Measurements from ENCODE around the gene RIF1.
"Not testable (repeated sequence)": the region's sequence is repeated elsewhere in the genome, so short reads cannot be mapped to it uniquely, and the experiment has no call there.

Gene RIF1

GRCh38 chr2:151408788-151409600 lies 708 bp upstream of the RIF1 start:
- in situ Hi-C loops (cut with MboI; ENCODE audit: low sequenced_read_pairs): no loop called here

- in situ Hi-C loops (cut with MboI; ENCODE audit: low sequenced_read_pairs): no loop called here
Measured at GRCh38 chr2:151410485-151410834, 758 bp downstream of the RIF1 start.

- in situ Hi-C loops (cut with MboI; ENCODE audit: low sequenced_read_pairs): no loop called here
Measured at GRCh38 chr2:151417650-151418049, 7.9 kb downstream of the RIF1 start.

- in situ Hi-C loops (cut with MboI; ENCODE audit: low sequenced_read_pairs): not testable (repeated sequence)
Measured at GRCh38 chr2:151421681-151422080, 12.0 kb downstream of the RIF1 start.

DNA sequence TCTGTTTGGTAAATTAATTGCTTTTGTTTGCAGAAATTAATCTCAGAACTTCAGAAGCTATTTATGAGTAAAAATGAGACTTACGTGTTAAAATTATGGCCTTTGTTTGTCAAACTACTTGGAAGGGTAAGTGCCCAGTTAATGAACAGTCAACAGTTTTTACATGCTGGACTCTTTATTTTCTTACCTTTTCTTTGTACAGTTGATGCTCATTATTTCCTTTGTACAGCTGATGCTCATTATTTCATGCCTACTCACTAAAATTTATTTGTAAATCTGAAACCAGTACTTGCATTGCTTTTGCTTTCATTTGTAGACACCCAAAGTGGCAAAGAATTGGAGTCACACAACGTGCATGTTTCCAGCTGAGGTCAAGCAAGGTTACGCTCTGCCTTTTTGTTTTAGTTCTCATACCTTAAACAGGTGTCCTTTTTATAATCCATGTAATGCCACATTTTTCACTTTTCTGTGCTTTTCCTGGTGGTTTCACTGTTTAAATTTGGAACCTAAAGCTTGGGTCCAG lies 13.3 kb downstream of the RIF1 start:
- in situ Hi-C loops (cut with MboI; ENCODE audit: low sequenced_read_pairs): no loop called here

GRCh38 chr2:151423760-151424159 lies 14.1 kb downstream of the RIF1 start:
- in situ Hi-C loops (cut with MboI; ENCODE audit: low sequenced_read_pairs): no loop called here

GRCh38 chr2:151437630-151438029 lies 27.9 kb downstream of the RIF1 start:
- in situ Hi-C loops (cut with MboI; ENCODE audit: low sequenced_read_pairs): no loop called here

GRCh38 chr2:151438506-151438905 lies 28.8 kb downstream of the RIF1 start:
- in situ Hi-C loops (cut with MboI; ENCODE audit: low sequenced_read_pairs): no loop called here

- in situ Hi-C loops (cut with MboI; ENCODE audit: low sequenced_read_pairs): no loop called here
Measured at GRCh38 chr2:151439127-151439526, 29.4 kb downstream of the RIF1 start.

DNA sequence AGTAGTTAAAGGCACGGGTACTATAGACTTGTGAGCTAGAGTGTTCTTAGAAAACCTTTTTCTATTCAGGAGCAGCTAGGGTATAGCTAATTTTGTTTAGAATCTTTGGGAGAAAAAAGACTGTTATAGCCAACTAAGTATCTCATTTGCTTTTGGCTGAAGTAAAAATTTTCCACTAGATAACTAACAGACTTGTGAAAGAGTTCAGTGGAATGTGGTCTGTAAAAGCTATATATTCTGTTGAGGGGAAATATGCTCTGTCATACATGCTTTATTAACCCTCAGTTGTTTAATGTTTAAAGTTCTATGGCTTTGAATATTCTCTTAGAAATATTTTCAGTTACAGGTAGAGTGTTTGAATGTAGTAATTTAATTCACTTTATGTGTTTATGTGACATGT lies 49.7 kb downstream of the RIF1 start:
- in situ Hi-C loops (cut with MboI; ENCODE audit: low sequenced_read_pairs): no loop called here

DNA sequence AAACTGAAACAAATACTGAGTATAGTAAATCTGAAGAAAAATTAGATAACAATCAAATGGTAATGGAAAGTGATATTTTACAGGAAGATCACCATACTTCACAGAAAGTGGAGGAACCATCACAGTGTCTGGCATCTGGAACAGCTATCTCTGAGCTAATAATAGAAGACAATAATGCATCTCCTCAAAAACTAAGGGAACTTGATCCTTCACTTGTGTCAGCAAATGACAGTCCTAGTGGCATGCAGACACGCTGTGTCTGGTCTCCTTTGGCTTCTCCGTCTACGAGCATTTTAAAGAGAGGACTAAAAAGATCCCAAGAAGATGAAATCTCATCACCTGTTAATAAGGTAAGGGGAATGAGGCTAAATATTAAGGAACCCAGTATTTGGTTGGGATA lies 56.1 kb downstream of the RIF1 start:
- in situ Hi-C loops (cut with MboI; ENCODE audit: low sequenced_read_pairs): no loop called here

GRCh38 chr2:151470556-151470955 lies 60.9 kb downstream of the RIF1 start:
- in situ Hi-C loops (cut with MboI; ENCODE audit: low sequenced_read_pairs): no loop called here

DNA sequence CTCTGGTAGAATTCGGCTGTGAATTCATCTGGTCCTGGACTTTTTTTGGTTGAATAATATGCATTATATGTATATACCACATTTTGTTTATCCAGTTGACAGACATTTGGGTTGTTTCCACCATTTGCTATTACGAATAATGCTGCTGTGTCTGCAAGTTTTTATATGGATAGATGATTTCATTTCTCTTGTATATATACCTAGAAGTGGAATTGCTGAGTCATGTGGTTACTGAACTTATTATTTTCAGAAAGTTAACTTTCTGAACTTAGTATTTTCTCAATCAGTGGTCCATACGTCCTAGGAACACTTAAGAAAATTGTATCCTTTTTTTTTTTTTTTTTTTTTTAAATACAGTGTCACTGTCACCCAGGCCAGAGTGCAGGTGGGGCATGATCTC lies 63.3 kb downstream of the RIF1 start:
- in situ Hi-C loops (cut with MboI; ENCODE audit: low sequenced_read_pairs): no loop called here

DNA sequence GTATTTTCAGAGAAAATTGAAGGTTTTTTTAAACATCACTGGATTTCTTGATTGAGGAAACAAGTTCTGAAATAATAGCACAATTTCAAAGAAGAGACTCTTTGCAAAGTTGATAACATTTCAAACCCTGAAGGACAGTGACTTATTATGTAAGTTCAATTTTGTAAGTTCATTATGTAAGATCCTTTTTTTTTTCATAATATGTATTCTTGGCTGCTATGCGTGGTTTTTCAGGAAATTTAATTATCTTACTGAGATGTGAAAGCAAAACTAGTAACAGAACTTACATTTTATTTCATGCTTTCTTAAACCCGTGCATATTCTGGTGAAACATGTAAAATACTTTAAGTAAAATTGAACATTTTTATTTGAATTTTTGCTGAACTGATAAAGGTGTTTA lies 65.4 kb downstream of the RIF1 start:
- in situ Hi-C loops (cut with MboI; ENCODE audit: low sequenced_read_pairs): no loop called here

DNA sequence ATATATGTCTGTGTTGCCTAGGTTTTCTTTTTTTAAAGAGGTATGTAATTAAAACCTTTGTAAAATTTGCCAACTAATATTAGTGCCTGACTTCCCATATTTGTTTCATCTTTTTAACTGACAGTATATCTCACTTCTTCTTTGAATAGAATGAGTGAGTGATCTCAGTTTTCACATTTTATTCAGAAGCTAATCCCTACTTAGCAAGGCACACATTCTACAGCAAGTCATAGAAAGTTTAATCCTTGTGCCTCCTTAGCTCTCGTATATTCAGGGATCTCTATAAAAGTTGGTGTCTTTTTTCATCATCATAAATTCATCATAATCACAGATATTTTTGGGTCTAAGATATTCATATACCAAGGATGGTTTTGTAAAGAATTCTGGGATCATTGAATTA lies 66.6 kb downstream of the RIF1 start:
- in situ Hi-C loops (cut with MboI; ENCODE audit: low sequenced_read_pairs): no loop called here

DNA sequence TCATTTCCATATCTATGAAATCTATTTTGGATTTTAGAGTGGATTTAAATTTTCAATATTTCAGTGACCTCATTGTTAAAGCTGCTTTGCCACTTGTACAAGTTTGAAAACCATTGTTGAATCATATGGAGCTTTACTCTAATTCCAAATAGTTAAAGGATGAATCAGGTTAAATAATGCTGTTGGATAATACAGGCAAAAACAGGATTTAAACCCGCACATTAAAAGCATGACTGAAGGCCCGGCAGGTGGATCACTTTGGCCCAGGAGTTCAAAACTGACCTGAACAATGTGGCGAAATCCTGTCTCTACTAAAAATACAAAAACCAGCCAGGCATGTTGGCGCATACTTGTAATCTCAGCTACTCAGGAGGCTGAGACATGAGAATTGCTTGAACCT lies 68.3 kb downstream of the RIF1 start:
- in situ Hi-C loops (cut with MboI; ENCODE audit: low sequenced_read_pairs): no loop called here

DNA sequence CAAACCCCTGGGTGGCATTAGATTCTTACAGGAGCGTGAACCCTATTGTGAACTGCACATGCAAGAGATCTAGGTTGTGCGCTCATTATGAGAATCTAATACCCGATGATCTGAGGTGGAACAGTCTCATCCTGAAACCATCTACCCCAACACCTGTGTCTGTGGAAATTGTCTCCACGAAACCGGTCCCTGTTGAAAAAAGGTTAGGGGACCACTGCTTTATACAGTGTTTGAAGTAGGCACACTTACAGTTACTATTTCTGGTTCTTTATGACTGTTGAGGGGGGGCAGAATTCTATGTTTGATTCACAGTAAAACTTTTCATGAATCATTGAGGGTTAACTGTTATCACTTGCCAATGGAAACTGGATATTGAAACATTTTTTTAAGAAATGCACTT lies 72.0 kb downstream of the RIF1 start:
- in situ Hi-C loops (cut with MboI; ENCODE audit: low sequenced_read_pairs): no loop called here

- in situ Hi-C loops (cut with MboI; ENCODE audit: low sequenced_read_pairs): no loop called here
Measured at GRCh38 chr2:151482171-151482725, 72.5 kb downstream of the RIF1 start.

DNA sequence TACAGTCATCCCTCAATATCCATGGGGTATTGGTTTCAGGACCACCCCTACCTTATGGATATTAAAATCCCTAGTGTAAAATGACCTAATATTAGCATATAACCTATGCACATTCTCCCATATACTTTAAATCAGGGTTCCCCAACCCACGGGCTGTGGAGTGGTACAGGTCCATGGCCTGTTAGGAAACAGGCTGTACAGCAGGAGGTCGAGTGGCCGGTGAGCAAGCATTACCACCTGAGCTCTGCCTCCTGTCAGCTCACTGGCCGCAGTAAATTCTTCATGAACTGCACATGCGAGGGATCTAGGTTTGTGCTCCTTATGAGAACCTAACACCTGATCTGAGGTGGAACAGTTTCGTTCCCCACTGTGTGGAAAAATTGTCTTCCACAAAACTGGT lies 73.8 kb downstream of the RIF1 start:
- in situ Hi-C loops (cut with MboI; ENCODE audit: low sequenced_read_pairs): no loop called here

DNA sequence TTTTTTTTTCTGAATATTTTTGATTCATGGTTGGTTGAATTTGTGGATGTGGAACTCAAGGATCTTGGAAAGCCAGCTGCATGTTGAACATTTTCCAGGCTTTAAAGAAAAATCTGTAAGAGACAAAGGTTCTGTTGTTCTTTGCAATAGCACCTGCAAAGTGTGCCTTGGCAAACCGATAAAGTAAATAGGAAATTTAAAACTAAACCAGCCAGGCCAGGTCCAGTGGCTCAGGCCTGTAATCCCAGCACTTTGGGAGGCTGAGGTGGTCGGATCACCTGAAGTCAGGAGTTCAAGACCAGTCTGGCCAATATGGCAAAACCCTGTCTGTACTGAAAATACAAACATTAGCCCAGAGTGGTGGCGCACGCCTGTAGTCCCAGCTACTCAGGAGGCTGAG lies 74.4 kb downstream of the RIF1 start:
- in situ Hi-C loops (cut with MboI; ENCODE audit: low sequenced_read_pairs): no loop called here

GRCh38 chr2:151486053-151486452 lies 76.4 kb downstream of the RIF1 start:
- in situ Hi-C loops (cut with MboI; ENCODE audit: low sequenced_read_pairs): no loop called here

- in situ Hi-C loops (cut with MboI; ENCODE audit: low sequenced_read_pairs): no loop called here
Measured at GRCh38 chr2:151490276-151490675, 80.6 kb downstream of the RIF1 start.

DNA sequence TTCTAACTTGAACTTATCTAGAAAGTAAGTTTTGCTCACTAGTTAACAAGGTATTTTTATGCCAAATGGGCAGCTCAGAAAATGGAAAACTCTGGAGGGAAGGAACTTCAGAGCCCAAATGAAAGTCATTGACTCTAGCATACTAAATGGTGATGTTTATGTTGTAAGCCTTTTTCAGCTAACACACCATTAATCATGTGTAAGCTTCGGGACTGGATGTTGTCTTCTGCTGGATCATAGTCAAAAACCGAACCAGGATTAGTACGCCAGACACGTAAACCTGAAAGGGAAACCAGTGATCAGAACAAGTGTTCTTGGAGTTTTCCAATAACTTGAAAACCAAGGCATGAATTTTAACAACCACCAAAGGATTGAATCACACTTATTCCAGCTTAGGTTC lies 81.8 kb downstream of the RIF1 start:
- in situ Hi-C loops (cut with MboI; ENCODE audit: low sequenced_read_pairs): no loop called here

Measured in hTERT RPE-1 (cell line).